GM12878 (cell line): Measurements from ENCODE around the gene ZNF785. TPM values are rescaled to one million over a fixed set of nuclear protein-coding genes. Genes with fewer than 3 reads are reported as not detected.

Experiments used
- ATF3 ChIP-seq: IDR thresholded peaks from 2 replicates; pipeline ENCODE4 v1.6.1; 2011; ENCODE audit warnings: low read depth, mild to moderate bottlenecking, low read length, moderate library complexity, borderline replicate concordance; ENCODE audit errors: extremely low read depth
- CEBPB ChIP-seq, 2 experiments: fragments of 150-350 bp in 1 of 2; IDR thresholded peaks; 2 replicates each; pipeline ENCODE4 v1.6.1; 2012 to 2014; ENCODE audit warnings: low read depth in 2 of 2, low read length in 2 of 2, borderline replicate concordance in 1 of 2, inconsistent platforms in 1 of 2
- CHD2 ChIP-seq: IDR thresholded peaks from 2 replicates; pipeline ENCODE4 v1.6.1; 2011; ENCODE audit warnings: low read depth, low read length, improper control_type of control experiment, borderline replicate concordance
- CHD4 ChIP-seq: fragments of 200-600 bp; sonication (generic); IDR thresholded peaks from 2 replicates; pipeline ENCODE4 v1.6.1; 2016; ENCODE audit warnings: mild to moderate bottlenecking
- ELK1 ChIP-seq: IDR thresholded peaks from 2 replicates; pipeline ENCODE4 v1.6.1; 2012; ENCODE audit warnings: low read depth, low read length, improper control_type of control experiment
- ESRRA ChIP-seq: IDR thresholded peaks from 2 replicates; pipeline ENCODE4 v1.6.1; 2012; ENCODE audit warnings: mild to moderate bottlenecking, low read length, improper control_type of control experiment
- EZH2 ChIP-seq: IDR thresholded peaks from 2 replicates; pipeline ENCODE4 v1.6.1; 2012; ENCODE audit warnings: low read depth, mild to moderate bottlenecking, control low read depth, inconsistent platforms, low read length, borderline replicate concordance; ENCODE audit not compliant: control insufficient read depth
- KDM1A ChIP-seq: fragments of 200-600 bp; sonication (generic); IDR thresholded peaks from 2 replicates; pipeline ENCODE4 v1.6.1; 2016; ENCODE audit warnings: borderline replicate concordance
- MEF2B ChIP-seq: fragments of 450-650 bp; IDR thresholded peaks from 2 replicates; pipeline ENCODE4 v1.6.1; 2018; ENCODE audit warnings: mild to moderate bottlenecking, moderate library complexity; ENCODE audit not compliant: partially characterized antibody, poor library complexity, severe bottlenecking
- MYC ChIP-seq: IDR thresholded peaks from 2 replicates; pipeline ENCODE4 v1.6.1; 2011; ENCODE audit warnings: mild to moderate bottlenecking, low read length, moderate library complexity, inconsistent platforms; ENCODE audit not compliant: insufficient read depth, insufficient replicate concordance, insufficient read length, severe bottlenecking
- NFIC ChIP-seq: IDR thresholded peaks from 2 replicates; pipeline ENCODE4 v1.6.1; 2012; ENCODE audit warnings: low read depth, mild to moderate bottlenecking, inconsistent platforms, low read length, moderate library complexity
- NFYB ChIP-seq: IDR thresholded peaks from 2 replicates; pipeline ENCODE4 v1.6.1; 2011; ENCODE audit warnings: low read depth, mild to moderate bottlenecking, low read length, improper control_type of control experiment, moderate library complexity; ENCODE audit not compliant: insufficient read depth
- NR2C2 ChIP-seq: IDR thresholded peaks from 2 replicates; pipeline ENCODE4 v1.6.1; 2011; ENCODE audit warnings: borderline replicate concordance, low read depth; ENCODE audit not compliant: control insufficient read depth, insufficient read length
- PBX3 ChIP-seq: IDR thresholded peaks from 2 replicates; pipeline ENCODE4 v1.6.1; 2011; ENCODE audit warnings: mild to moderate bottlenecking, low read depth, low read length, moderate library complexity; ENCODE audit not compliant: insufficient replicate concordance
- PKNOX1 ChIP-seq: fragments of 450-650 bp; IDR thresholded peaks from 2 replicates; pipeline ENCODE4 v1.6.1; 2016; ENCODE audit warnings: mild to moderate bottlenecking
- POU2F2 ChIP-seq: IDR thresholded peaks from 3 replicates; pipeline ENCODE4 v1.6.1; 2011; ENCODE audit warnings: low read depth, mild to moderate bottlenecking, low read length, borderline replicate concordance
- RAD51 ChIP-seq: fragments of 450-650 bp; IDR thresholded peaks from 2 replicates; pipeline ENCODE4 v1.6.1; 2016; ENCODE audit warnings: moderate library complexity, mild to moderate bottlenecking, inconsistent platforms
- SMARCA5 ChIP-seq: fragments of 450-650 bp; IDR thresholded peaks from 2 replicates; pipeline ENCODE4 v1.6.1; 2017; ENCODE audit warnings: mild to moderate bottlenecking
- TCF12 ChIP-seq: IDR thresholded peaks from 2 replicates; pipeline ENCODE4 v1.6.1; 2011; ENCODE audit warnings: low read depth, mild to moderate bottlenecking, low read length
- ZBTB4 ChIP-seq: fragments of 450-650 bp; formaldehyde crosslinking; IDR thresholded peaks from 2 replicates; pipeline ENCODE4 v1.4.0; 2022; ENCODE audit warnings: mild to moderate bottlenecking, moderate library complexity
- ZNF217 ChIP-seq: fragments of 450-650 bp; IDR thresholded peaks from 2 replicates; pipeline ENCODE4 v1.6.1; 2017; ENCODE audit warnings: antibody characterized with exemption, mild to moderate bottlenecking
- ZNF24 ChIP-seq: fragments of 450-650 bp; IDR thresholded peaks from 2 replicates; pipeline ENCODE4 v1.6.1; 2017; ENCODE audit warnings: antibody characterized with exemption, mild to moderate bottlenecking
- polyA plus RNA-seq, 11 experiments: library from polyadenylated mRNA; depleted of rRNA in 4 of 11; unstranded in 6 of 11; stranded (reverse) in 5 of 11; fragments of >200 nt; fragmentation: Nextera tagmentation in 4 of 11; fragmentation: Illumina TruSeq in 1 of 11; extraction: Ambion mirVana in 4 of 11; extraction: Trizol in 1 of 11; gene quantifications; 1 replicate in 1 of 11; 2 replicates in 10 of 11; pipeline versions ENCODE4 v1.2.1 to v1.2.3, GENCODE V29; 2011 to 2016; ENCODE audit warnings: inconsistent platforms in 2 of 11, missing spikeins in 2 of 11, low read depth in 1 of 11
- total RNA-seq, 4 experiments: library from RNA; depleted of rRNA in 3 of 4; stranded (reverse); fragments of >200 nt in 3 of 4; fragmentation: Illumina TruSeq in 1 of 4; extraction: Trizol in 1 of 4; gene quantifications; 2 replicates each; pipeline versions ENCODE4 v1.2.1 to v1.2.3, GENCODE V29; 2013 to 2021

Gene ZNF785
- total and polyA plus RNA-seq, 10 of the 15 experiments (the other 5 are each of a cell fraction or from before 2014, with no cell fraction given): 0.87 to 11.5 (median 7.5) TPM

- TF ChIP-seq ZNF217: no peak
- TF ChIP-seq ZBTB4 (CRISPR knock-in tag): no peak
- TF ChIP-seq NFYB: peak; percentile 98
- TF ChIP-seq SMARCA5: no peak
- no peak for TF ChIP-seq EZH2
- TF ChIP-seq MYC: no peak
- TF ChIP-seq PBX3: no peak
- no peak for TF ChIP-seq ATF3
- TF ChIP-seq RAD51: no peak
- TF ChIP-seq ELK1: peak; percentile 40; the same call in 1 of the 2 replicates
- no peak for TF ChIP-seq POU2F2
- no peak for TF ChIP-seq MEF2B
- no peak for TF ChIP-seq ESRRA
- no peak for TF ChIP-seq NR2C2
- no peak for TF ChIP-seq ZNF24
- TF ChIP-seq PKNOX1: peak; percentile 38; the same call in 1 of the 2 replicates
- no peak for TF ChIP-seq NFIC
- no peak for TF ChIP-seq CEBPB (IDR thresholded peaks at IDR 0.05; ENCODE audit: borderline replicate concordance in 1 of 2, low read depth in 2 of 2, low read length in 2 of 2)
- no peak for TF ChIP-seq TCF12
- no peak for TF ChIP-seq KDM1A
- peak; percentile 98 for TF ChIP-seq CHD2
- no peak for TF ChIP-seq CHD4
These were observed 24.7 kb upstream of the ZNF785 start, which contains the start of gene ZNF689 (continued) for GRCh38 chr16:30609926-30610839.
